Activated naive CD8-positive, alpha-beta T cell treated with anti-CD3 and anti-CD28 coated beads for 36 hours (primary cell): Measurements from ENCODE around the gene TSN. TPM values are rescaled to one million over a fixed set of nuclear protein-coding genes. Genes with fewer than 3 reads are reported as not detected.
"Not testable (repeated sequence)": the region's sequence is repeated elsewhere in the genome, so short reads cannot be mapped to it uniquely, and the experiment has no call there.

Experiments
- DNase-seq: peaks from one replicate; pipeline ENCODE4 v3.0.0; 2021
- H3K27ac Mint-ChIP-seq: one replicate; pipeline ENCODE4 v1.8.0; 2022; ENCODE audit warnings: mild to moderate bottlenecking, moderate library complexity, mixed read lengths
- H3K27me3 Mint-ChIP-seq: one replicate; pipeline ENCODE4 v1.8.0; 2022; ENCODE audit warnings: mild to moderate bottlenecking, mixed read lengths
- H3K36me3 Mint-ChIP-seq: one replicate; pipeline ENCODE4 v1.8.0; 2021; ENCODE audit warnings: mild to moderate bottlenecking, mixed read lengths
- H3K4me1 Mint-ChIP-seq: one replicate; pipeline ENCODE4 v1.8.0; 2021; ENCODE audit warnings: mixed read lengths
- H3K4me3 Mint-ChIP-seq: one replicate; pipeline ENCODE4 v1.8.0; 2022; ENCODE audit warnings: mild to moderate bottlenecking, moderate library complexity, mixed read lengths
- H3K9me3 Mint-ChIP-seq: one replicate; pipeline ENCODE4 v1.8.0; 2022; ENCODE audit warnings: mixed read lengths
- total RNA-seq, 2 experiments: library from RNA; stranded (reverse); gene quantifications; one replicate each; pipeline ENCODE4 v1.2.3, GENCODE V29; 2021

TSN gene
- total RNA-seq, 2 experiments from 2014 or later: 94.8 to 99.5 TPM

GRCh38 chr2:121804340-121804739 is 48.9 kb downstream of the TSN start:
- peaks cover 6% of the 10 kb centered on the region for H3K4me1 Mint-ChIP-seq
- no peaks in the 10 kb centered on the region for H3K36me3 Mint-ChIP-seq
- peaks cover 12% of the 10 kb centered on the region for H3K9me3 Mint-ChIP-seq
- DNase-seq: no peak
- H3K27ac Mint-ChIP-seq: no peak overlapping the region
- no peak overlapping the region for H3K4me3 Mint-ChIP-seq
- H3K27me3 Mint-ChIP-seq: peaks cover 6% of the 10 kb centered on the region

- DNase-seq: no peak
- Mint-ChIP-seq H3K36me3 (no peaks in the 10 kb centered on the region), H3K27me3 (peaks cover 6% of the 10 kb centered on the region), H3K27ac (no peak overlapping the region), H3K4me3 (no peak overlapping the region), H3K9me3 (peaks cover 12% of the 10 kb centered on the region), H3K4me1 (peaks cover 6% of the 10 kb centered on the region)
Observed at GRCh38 chr2:121804997-121805765, 49.7 kb downstream of the TSN start.

GRCh38 chr2:121805766-121806143 is 50.3 kb downstream of the TSN start:
- Mint-ChIP-seq H3K4me1 (peaks cover 6% of the 10 kb centered on the region), H3K4me3 (no peak overlapping the region), H3K36me3 (no peaks in the 10 kb centered on the region), H3K27me3 (peaks cover 6% of the 10 kb centered on the region), H3K9me3 (peaks cover 9% of the 10 kb centered on the region), H3K27ac (no peak overlapping the region)
- no peak for DNase-seq

- not testable (repeated sequence) for DNase-seq, H3K4me3 Mint-ChIP-seq, H3K27me3 Mint-ChIP-seq, H3K36me3 Mint-ChIP-seq, H3K27ac Mint-ChIP-seq, H3K9me3 Mint-ChIP-seq, H3K4me1 Mint-ChIP-seq
Observed at GRCh38 chr2:121807771-121808170, 52.3 kb downstream of the TSN start.

- H3K36me3 Mint-ChIP-seq: no peaks in the 10 kb centered on the region
- H3K27ac Mint-ChIP-seq: no peak overlapping the region
- H3K4me1 Mint-ChIP-seq: peaks cover 6% of the 10 kb centered on the region
- DNase-seq: no peak
- H3K27me3 Mint-ChIP-seq: no peaks in the 10 kb centered on the region
- no peaks in the 10 kb centered on the region for H3K9me3 Mint-ChIP-seq
- H3K4me3 Mint-ChIP-seq: no peak overlapping the region
Observed at GRCh38 chr2:121809607-121810006, 54.2 kb downstream of the TSN start.

GRCh38 chr2:121810959-121811853 is 55.8 kb downstream of the TSN start:
- no peak overlapping the region for H3K4me3 Mint-ChIP-seq
- H3K27ac Mint-ChIP-seq: no peak overlapping the region
- no peak for DNase-seq
- no peaks in the 10 kb centered on the region for H3K4me1 Mint-ChIP-seq
- no peaks in the 10 kb centered on the region for H3K27me3 Mint-ChIP-seq
- H3K9me3 Mint-ChIP-seq: no peaks in the 10 kb centered on the region
- no peaks in the 10 kb centered on the region for H3K36me3 Mint-ChIP-seq

- H3K9me3 Mint-ChIP-seq, DNase-seq, H3K36me3 Mint-ChIP-seq, H3K4me3 Mint-ChIP-seq, H3K27ac Mint-ChIP-seq, H3K4me1 Mint-ChIP-seq, H3K27me3 Mint-ChIP-seq: not testable (repeated sequence)
Observed at GRCh38 chr2:121813083-121813482, 57.6 kb downstream of the TSN start.

GRCh38 chr2:121815216-121815615 is 59.8 kb downstream of the TSN start:
- DNase-seq: no peak
- peaks cover 4% of the 10 kb centered on the region for H3K27me3 Mint-ChIP-seq
- peaks cover 2% of the 10 kb centered on the region for H3K36me3 Mint-ChIP-seq
- H3K4me1 Mint-ChIP-seq: no peaks in the 10 kb centered on the region
- no peaks in the 10 kb centered on the region for H3K9me3 Mint-ChIP-seq
- no peak overlapping the region for H3K27ac Mint-ChIP-seq
- H3K4me3 Mint-ChIP-seq: no peak overlapping the region

- Mint-ChIP-seq H3K4me3 (no peak overlapping the region), H3K4me1 (no peaks in the 10 kb centered on the region), H3K27me3 (peaks cover 4% of the 10 kb centered on the region), H3K9me3 (no peaks in the 10 kb centered on the region), H3K27ac (no peak overlapping the region), H3K36me3 (peaks cover 2% of the 10 kb centered on the region)
- DNase-seq: no peak
Observed at GRCh38 chr2:121816797-121817196, 61.3 kb downstream of the TSN start.

- H3K27me3 Mint-ChIP-seq, H3K4me1 Mint-ChIP-seq, H3K27ac Mint-ChIP-seq, H3K9me3 Mint-ChIP-seq, DNase-seq, H3K4me3 Mint-ChIP-seq, H3K36me3 Mint-ChIP-seq: not testable (repeated sequence)
Observed at GRCh38 chr2:121817304-121817703, 61.9 kb downstream of the TSN start.

Other genes starting within 250 kb of the TSN start
- not detected for gene RNU4ATAC, start 224.8 kb upstream of the TSN start, total RNA-seq
- gene CLASP1, start 106.2 kb upstream of the TSN start, total RNA-seq: 10 to 100 TPM; 44.7 to 45.5 TPM
- gene NIFK, start 18.8 kb upstream of the TSN start, total RNA-seq: 100 to 1,000 TPM; 186 to 202 TPM